Measurements from ENCODE around the gene NNAT.
"Not testable (repeated sequence)": the region's sequence is repeated elsewhere in the genome, so short reads cannot be mapped to it uniquely, and the experiment has no call there.

- TF ChIP-seq, protein P1, sequence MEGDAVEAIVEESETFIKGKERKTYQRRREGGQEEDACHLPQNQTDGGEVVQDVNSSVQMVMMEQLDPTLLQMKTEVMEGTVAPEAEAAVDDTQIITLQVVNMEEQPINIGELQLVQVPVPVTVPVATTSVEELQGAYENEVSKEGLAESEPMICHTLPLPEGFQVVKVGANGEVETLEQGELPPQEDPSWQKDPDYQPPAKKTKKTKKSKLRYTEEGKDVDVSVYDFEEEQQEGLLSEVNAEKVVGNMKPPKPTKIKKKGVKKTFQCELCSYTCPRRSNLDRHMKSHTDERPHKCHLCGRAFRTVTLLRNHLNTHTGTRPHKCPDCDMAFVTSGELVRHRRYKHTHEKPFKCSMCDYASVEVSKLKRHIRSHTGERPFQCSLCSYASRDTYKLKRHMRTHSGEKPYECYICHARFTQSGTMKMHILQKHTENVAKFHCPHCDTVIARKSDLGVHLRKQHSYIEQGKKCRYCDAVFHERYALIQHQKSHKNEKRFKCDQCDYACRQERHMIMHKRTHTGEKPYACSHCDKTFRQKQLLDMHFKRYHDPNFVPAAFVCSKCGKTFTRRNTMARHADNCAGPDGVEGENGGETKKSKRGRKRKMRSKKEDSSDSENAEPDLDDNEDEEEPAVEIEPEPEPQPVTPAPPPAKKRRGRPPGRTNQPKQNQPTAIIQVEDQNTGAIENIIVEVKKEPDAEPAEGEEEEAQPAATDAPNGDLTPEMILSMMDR (IDR thresholded peaks at IDR 0.05; ENCODE audit: low read length): not testable (repeated sequence)
- TF ChIP-seq EZH2 (IDR thresholded peaks at IDR 0.05; ENCODE audit: borderline replicate concordance, low read length): not testable (repeated sequence)
These were observed 48.6 kb upstream of the NNAT start for GRCh38 chr20:37472435-37472834.

All from OCI-LY1 (cell line).